ENCODE results near the gene ZCCHC18. TPM values are rescaled to one million over a fixed set of nuclear protein-coding genes. Genes with fewer than 3 reads are reported as not detected.

The ZCCHC18 gene
- total and polyA plus RNA-seq, 2 of the 4 experiments (the other 2 are of a cell fraction), result 0.36 to 1.5 TPM

- Histone ChIP-seq H3K36me3 (ENCODE audit: control insufficient read depth, insufficient read depth, low read length) (no peaks in the 10 kb centered on the region), H2AK9ac (replicated peaks; ENCODE audit: low read depth, low read length, poor library complexity) (no peak overlapping the region), H4K91ac (ENCODE audit: insufficient read depth, low read depth, low read length) (no peak overlapping the region), H3K18ac (ENCODE audit: low read depth, low read length) (no peak overlapping the region), H3K4ac (ENCODE audit: low read depth, low read length) (no peak overlapping the region), H3K9me1 (ENCODE audit: insufficient read depth, low read length) (no peaks in the 10 kb centered on the region), H2AK5ac (ENCODE audit: low read depth, low read length) (no peak overlapping the region), H3K27ac (ENCODE audit: insufficient read depth, low read length) (no peak overlapping the region), H4K5ac (ENCODE audit: low read depth, low read length) (no peak overlapping the region), H3K4me2 (ENCODE audit: low read depth, low read length) (no peak overlapping the region), H2BK15ac (ENCODE audit: low read depth, low read length) (no peak overlapping the region), H3K79me1 (ENCODE audit: low read depth in 1 of 2, low read length in 2 of 2) (no peaks in the 10 kb centered on the region), H2BK5ac (ENCODE audit: low read depth, low read length, poor library complexity, severe bottlenecking) (no peak overlapping the region), H2BK20ac (ENCODE audit: low read depth, low read length) (no peak overlapping the region), H3K23ac (ENCODE audit: low read depth, low read length) (no peak overlapping the region), H2AFZ (replicated peaks; ENCODE audit: low read length, poor library complexity) (no peak overlapping the region), H3K9me3 (ENCODE audit: control insufficient read depth, insufficient read depth, low read length) (no peaks in the 10 kb centered on the region), H3K4me1 (ENCODE audit: control insufficient read depth, insufficient read depth, low read length) (no peaks in the 10 kb centered on the region), H3K14ac (replicated peaks; ENCODE audit: low read depth, low read length) (no peak overlapping the region), H4K20me1 (ENCODE audit: insufficient read depth, low read length) (no peaks in the 10 kb centered on the region; the same call in 1 of the 2 replicates), H3K27me3 (ENCODE audit: control insufficient read depth, insufficient read depth, low read length) (peaks cover 5% of the 10 kb centered on the region), H2BK120ac (ENCODE audit: low read depth, low read length) (no peak overlapping the region), H3K4me3 (ENCODE audit: insufficient read depth, low read depth, low read length) (no peak overlapping the region), H3K56ac (ENCODE audit: extremely low read depth, insufficient read depth, low read length) (no peak overlapping the region), H4K8ac (ENCODE audit: low read depth in 2 of 2, low read length in 2 of 2) (no peak overlapping the region), H3K9ac (ENCODE audit: low read depth, low read length) (no peak overlapping the region)
- POLR2A ChIA-PET (ENCODE audit: unreplicated experiment), result no interaction called here
- in situ Hi-C loops (cut with MboI; ENCODE audit: low sequenced_read_pairs), result loop anchor here (25.0 kb wide), 1 partner anchor 280 kb away; the partner anchor contains the start of gene RAB9B
- CTCF ChIA-PET, result no interaction called here
- dilution Hi-C loops (cut with HindIII; ENCODE audit: low sequenced_read_pairs, unreplicated experiment), result no loop called here
- intact Hi-C loops (cut with micrococcal nuclease), result no loop called here
- no TSS peak for BruUV-seq (replicated peaks)
- DNase-seq (no peak), ATAC-seq (ENCODE audit: low read depth) (no peak)
- TF ChIP-seq POLR2A (IDR thresholded peaks at IDR 0.05; ENCODE audit: low read depth, low read length) (no peak), NFE2L2 (IDR thresholded peaks at IDR 0.05; ENCODE audit: low read depth, low read length) (no peak), CEBPB (IDR thresholded peaks at IDR 0.05; ENCODE audit: low read depth, low read length) (no peak), SMC3 (IDR thresholded peaks at IDR 0.05; ENCODE audit: low read depth, low read length) (no peak), MAZ (IDR thresholded peaks at IDR 0.05; ENCODE audit: borderline replicate concordance, low read depth, low read length) (no peak), FOS (IDR thresholded peaks at IDR 0.05; ENCODE audit: low read depth, low read length) (no peak), MXI1 (IDR thresholded peaks at IDR 0.05; ENCODE audit: borderline replicate concordance, low read depth, low read length) (no peak), MAFK (IDR thresholded peaks at IDR 0.05; ENCODE audit: low read depth, low read length) (no peak), CHD1 (IDR thresholded peaks at IDR 0.05; ENCODE audit: low read depth, low read length) (no peak), USF2 (IDR thresholded peaks at IDR 0.05; ENCODE audit: low read depth, low read length) (no peak), BHLHE40 (IDR thresholded peaks at IDR 0.05; ENCODE audit: low read depth, low read length) (no peak), RFX5 (IDR thresholded peaks at IDR 0.05; ENCODE audit: low read depth, low read length) (no peak), RAD21 (IDR thresholded peaks at IDR 0.05; ENCODE audit: low read length) (no peak)
- TF ChIP-seq, protein P1, sequence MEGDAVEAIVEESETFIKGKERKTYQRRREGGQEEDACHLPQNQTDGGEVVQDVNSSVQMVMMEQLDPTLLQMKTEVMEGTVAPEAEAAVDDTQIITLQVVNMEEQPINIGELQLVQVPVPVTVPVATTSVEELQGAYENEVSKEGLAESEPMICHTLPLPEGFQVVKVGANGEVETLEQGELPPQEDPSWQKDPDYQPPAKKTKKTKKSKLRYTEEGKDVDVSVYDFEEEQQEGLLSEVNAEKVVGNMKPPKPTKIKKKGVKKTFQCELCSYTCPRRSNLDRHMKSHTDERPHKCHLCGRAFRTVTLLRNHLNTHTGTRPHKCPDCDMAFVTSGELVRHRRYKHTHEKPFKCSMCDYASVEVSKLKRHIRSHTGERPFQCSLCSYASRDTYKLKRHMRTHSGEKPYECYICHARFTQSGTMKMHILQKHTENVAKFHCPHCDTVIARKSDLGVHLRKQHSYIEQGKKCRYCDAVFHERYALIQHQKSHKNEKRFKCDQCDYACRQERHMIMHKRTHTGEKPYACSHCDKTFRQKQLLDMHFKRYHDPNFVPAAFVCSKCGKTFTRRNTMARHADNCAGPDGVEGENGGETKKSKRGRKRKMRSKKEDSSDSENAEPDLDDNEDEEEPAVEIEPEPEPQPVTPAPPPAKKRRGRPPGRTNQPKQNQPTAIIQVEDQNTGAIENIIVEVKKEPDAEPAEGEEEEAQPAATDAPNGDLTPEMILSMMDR (conservative IDR thresholded peaks at IDR 0.05; ENCODE audit: low read depth, low read length), result no peak
Measured at GRCh38 chrX:104117759-104118158, 5.4 kb downstream of the ZCCHC18 start.
